HG03442 (cell line): Measurements from ENCODE around the gene ABHD12.

Experiments
- ATAC-seq: cut with Tn5 transposase; IDR thresholded peaks from one replicate; pipeline ENCODE4 v1.9.1; 2021; ENCODE audit warnings: mild to moderate bottlenecking, moderate library complexity; ENCODE audit not compliant: unreplicated experiment

The ABHD12 gene

DNA sequence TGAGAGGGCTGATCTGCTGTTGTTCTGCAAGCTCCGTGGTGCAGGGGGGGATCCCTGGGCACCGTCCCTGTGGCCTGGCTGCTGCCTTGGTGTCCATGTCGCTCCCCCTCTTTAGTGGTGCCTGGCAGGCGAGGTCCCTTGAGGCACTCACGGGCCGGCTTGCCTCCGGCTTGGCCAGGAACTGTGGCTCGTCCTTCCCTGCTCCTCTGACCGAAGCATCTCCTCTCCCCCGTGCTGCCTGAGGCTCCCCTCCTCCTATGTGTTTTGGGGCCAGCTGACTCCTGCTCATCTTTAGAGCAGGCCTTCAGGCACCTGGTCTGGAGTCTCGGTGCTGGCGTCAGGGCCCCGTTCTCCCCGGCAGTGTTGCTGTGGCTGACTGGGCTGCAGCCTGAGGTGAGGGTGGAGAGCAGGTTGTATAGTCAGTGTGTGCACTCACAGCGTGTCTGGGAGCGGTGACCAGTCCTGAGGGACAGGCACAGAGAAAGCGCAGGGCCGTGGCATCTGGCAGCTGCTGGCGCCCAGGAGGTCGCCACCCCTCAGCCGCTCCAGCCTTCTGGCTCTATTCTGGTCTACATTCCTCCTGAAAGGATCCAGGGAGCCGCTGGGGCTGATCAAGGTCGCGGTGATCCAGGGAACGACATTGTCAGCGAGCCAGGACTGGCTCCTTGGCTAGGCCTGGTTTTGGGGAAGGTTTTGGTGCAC is 99.1 kb downstream of the ABHD12 start:
- ATAC-seq, result no peak

DNA sequence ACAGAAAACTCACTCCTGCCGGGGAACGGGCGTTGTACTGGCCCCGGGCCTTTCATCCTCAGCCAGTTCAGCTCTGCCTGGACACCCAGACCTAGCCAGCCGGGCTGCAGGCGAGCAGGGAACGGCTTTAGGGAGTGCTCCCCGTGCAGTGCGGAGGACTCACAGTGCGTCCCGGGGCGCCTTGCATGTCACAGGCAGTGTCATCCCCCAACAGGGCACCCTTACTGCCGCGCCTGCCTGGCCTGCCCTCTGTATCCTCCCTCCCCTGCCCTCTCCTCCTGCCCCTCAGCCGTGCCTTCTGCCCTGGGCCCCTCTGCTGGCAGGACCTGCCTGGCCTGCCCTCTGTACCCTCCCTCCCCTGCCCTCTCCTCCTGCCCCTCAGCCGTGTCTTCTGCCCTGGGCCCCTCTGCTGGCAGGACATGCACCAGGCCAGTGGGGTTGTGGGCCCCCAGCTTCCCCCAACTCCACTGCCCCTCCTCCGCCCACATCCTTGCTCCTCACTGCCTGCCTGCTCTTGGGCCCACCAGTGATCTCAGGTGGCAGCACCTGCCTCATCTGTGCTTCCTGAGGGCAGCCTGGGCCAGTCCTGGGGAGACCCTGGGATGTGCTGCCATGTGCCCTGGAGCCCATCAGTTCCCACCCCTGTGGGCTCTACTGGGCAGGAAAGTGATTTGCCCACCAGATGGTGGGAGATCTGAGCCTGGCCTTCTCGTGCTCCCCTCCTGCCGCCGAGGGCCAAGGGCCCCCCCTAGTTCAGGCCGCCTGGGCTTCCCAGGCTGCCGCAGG is 99.8 kb downstream of the ABHD12 start:
- no peak for ATAC-seq

- no peak for ATAC-seq
These were observed 100.6 kb downstream of the ABHD12 start for GRCh38 chr20:25289886-25290597.

- peak; percentile 94 for ATAC-seq
These were observed 102.1 kb downstream of the ABHD12 start for GRCh38 chr20:25288291-25289181.

- no peak for ATAC-seq
These were observed 102.9 kb downstream of the ABHD12 start for GRCh38 chr20:25287631-25288290.

DNA sequence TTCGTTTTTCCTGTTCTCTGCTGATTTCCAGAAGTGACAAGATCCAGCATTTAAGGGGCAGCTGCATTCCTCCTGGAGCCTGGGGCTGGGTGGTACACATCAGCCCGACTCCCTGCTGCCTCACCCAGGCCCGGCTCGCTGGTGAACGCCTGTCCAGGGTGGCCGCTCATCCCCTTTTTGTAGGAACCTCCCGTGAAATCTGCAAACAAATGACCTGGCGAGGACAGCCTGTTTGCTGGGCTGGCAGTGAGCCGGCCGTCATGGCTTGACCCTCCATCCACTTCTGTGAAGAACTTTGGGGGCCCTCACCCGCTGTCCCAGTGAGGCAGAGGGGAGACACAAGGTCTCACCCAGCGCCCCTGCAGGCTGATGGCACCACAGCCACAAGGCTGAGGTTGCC is 103.7 kb downstream of the ABHD12 start:
- ATAC-seq, result no peak

DNA sequence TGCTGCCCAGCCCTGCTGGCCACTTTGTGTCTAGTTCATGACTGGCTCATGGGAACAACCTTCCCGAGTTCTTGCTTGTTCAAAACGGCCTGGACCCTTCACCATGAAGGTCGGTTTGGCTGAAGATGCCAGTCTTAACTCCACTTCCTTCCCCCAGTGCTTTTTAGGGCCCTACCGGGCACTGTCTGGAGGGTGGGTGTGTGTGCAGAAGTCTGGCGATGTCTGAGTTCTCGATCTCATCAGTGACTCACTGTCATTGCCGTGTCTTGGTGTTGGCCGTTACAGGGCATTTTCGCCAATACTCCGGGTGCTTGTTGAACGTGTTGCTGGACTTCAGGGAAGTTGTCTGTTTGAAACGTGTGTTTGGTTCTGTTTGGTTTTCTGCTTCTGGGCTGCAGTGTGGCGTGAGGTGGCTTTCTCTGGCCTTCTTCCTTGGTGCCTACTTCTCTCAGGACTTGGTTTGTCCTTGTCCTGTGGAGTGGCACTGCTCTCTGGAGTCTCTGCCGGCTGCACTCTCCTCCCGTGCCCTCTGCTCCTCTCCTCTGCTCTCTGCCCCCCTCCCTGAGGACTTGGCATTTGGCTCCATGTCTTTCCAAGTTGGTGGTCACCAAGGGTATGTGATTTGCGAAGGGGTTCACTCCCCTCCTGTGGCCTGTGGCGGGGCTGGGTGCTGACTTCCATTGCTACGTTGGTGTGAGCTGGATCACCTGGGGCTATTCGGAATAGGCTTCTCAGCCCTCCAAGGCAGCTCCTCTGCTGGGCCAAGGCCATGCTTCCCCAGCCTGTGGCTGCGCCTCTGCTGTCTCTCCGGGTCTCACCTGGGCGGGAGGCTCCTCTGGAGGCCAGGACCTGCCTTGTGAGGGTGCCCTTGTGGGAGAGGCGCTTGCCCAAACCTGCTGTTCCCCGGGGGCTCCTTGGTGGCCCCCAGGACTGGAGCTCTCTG is 104.5 kb downstream of the ABHD12 start:
- ATAC-seq, result no peak

- no peak for ATAC-seq
These were observed 105.5 kb downstream of the ABHD12 start for GRCh38 chr20:25285091-25285647.

DNA sequence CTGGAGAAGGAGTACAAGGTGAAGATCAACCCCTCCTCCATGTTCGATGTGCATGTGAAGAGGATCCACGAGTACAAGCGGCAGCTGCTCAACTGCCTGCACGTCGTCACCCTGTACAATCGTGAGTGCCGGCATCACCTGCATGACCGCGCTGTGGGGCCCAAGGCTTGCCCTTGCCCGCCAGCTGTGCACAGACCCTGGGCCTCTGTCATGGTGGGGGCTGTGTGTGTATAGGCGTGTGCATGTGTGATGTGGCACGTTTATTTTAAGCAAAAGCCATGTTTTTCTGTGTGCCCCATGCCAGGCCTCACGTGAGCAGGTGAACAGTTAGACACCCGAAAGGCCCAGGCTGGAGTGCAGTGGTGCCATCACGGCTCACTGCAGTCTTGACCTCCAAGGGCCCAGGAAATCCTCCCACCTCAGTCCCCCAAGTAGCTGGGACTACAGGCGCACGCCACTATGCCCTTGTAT is 106.5 kb downstream of the ABHD12 start:
- no peak for ATAC-seq

DNA sequence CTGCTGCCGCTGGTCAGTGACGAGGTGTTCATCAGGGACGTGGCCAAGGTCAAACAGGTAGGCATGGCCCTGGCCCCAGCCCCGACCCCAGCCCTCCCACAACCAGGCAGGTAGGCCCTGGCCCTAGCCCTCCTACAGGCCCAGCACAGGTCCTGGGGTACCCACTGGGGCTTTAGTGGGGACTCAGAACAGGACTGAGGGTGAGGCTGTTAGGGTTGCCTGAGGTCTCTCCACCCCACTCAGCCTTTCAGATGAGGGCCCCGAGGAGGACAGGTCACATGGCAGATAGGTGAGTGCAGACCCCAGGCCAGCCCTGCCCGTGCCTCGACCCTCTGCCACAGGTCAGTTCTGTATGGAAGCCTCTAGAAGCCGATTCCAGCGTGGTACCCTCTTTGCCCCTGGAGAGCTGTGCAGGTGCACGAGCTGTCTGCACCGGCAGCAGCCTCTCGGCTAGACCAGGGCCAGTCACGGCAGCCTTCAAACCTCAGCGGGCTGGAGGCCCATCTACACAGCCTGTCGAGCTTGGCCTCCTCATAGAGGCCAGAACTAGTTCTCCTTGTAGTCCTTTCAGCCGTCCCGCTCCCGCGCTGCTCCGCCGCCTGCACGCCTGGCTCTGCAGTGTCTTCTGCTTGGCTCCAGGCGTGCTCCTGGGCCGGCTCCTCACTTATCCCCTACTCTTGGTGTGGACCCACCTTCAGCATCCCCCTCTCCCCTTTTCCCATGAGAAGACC is 107.2 kb downstream of the ABHD12 start:
- no peak for ATAC-seq

GRCh38 chr20:25282796-25283195 is 107.8 kb downstream of the ABHD12 start:
- no peak for ATAC-seq

GRCh38 chr20:25282034-25282781 is 108.4 kb downstream of the ABHD12 start:
- no peak for ATAC-seq

- ATAC-seq, result peak; percentile 44
These were observed 109.1 kb downstream of the ABHD12 start for GRCh38 chr20:25281541-25281991.

DNA sequence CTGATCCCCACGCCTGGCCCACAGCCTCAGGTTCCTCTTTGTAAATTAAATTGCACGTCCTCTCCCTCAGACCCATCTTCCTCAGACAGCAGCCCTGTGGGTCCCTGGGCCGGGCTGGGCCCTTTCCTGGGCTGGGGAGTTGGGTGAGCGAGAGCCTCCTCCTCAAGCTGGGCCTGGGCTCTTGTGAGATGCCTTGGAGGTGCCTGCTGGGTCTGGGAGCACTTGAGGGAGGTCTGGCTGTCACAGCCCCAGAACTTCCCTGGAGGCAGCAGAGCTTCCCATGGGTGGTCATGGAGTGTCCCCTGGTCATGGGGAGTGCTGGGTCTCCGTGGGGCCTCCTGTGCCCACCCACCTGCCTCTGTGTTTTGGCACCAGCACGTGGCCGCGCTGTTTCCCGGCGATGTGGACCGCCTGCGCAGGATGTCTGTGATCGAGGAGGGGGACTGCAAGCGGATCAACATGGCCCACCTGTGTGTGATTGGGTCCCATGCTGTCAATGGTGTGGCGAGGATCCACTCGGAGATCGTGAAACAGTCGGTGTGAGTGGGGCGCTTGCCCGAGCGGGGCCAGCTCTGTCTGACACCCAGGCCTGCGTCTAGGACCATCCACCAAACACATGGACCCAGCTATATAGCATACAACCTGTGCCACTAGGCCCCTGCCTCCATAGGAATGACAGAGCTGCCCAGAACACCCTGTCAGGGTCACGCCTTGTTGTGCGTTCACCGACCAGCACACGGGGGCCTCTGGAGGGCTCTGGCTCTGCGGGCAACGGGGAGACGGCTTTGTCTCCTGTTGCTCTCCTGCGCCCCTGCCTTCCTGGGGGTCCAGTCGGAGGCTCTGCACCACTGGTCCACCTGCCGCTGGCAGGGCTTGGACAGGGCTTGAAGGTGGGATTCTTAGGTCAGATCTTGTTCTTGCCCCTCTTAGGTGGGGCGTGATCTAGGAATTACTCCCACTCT is 109.8 kb downstream of the ABHD12 start:
- peak; percentile 2 for ATAC-seq

DNA sequence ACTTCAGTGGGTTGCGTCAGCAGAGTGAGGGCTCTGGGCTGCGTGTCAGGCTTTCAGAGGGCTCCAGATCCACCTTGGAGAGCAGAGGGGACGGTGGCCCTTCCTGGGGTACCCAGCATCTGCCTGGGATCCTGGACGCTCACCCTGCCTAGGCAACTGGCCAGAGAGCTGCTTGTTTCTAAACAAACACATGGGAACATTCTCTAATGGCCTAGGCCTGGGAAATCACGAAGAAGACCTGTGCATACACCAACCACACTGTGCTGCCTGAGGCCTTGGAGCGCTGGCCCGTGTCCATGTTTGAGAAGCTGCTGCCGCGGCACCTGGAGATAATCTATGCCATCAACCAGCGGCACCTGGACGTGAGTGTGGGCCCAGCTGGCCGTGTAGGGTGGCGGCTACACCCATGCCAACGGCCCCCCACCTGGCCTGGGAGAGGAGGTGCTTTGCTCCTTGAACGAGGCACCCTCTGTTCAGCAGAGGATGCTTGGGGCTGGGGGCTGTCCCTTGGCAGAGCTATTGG is 110.5 kb downstream of the ABHD12 start:
- ATAC-seq, result no peak

DNA sequence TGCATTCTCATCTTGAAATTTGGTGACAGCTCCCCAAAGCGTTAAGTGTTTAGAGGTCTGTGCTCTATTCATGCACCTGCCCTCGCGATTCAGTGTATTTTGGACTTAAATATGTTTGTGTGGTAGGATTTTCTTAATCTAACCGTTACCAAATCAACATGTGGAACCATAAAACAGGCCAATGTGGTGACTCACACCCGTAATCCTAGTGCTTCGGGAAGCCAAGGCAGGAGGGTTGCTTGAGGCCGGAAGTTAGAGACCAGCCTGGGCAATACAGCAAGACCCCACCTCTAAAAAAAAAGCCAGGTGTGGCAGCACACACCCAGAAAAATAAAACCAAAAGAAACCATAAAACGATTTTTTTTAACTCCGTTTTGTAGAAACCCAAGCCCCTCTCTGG is 111.2 kb downstream of the ABHD12 start:
- ATAC-seq, result no peak
